ENCODE measurements around the gene REG1A.

GRCh38 chr2:79122676-79123075 is 2.4 kb downstream of the REG1A start:
- no peak for TF ChIP-seq YY1 (IDR thresholded peaks at IDR 0.05; ENCODE audit: insufficient read depth, insufficient read length)
- no peak for TF ChIP-seq SUZ12 (IDR thresholded peaks at IDR 0.05; ENCODE audit: extremely low read depth, insufficient read depth, insufficient read length)
